Thoracic aorta (tissue), 2 donors: ENCODE results near the gene CNOT6L. TPM values are rescaled to one million over a fixed set of nuclear protein-coding genes. Genes with fewer than 3 reads are reported as not detected.

Experiments used
- ATAC-seq: fragments of 150-250 bp; one replicate; pipeline ENCODE4 v1.8.0; 2017; ENCODE audit warnings: low read depth; ENCODE audit not compliant: insufficient number of reproducible peaks, low FRiP score
- DNase-seq: peaks from one replicate; pipeline ENCODE4 v3.0.0-alpha.2; 2020; ENCODE audit warnings: low spot score
- H3K27ac ChIP-seq, 2 donors: fragments of 200-600 bp; sonication (generic); 1 replicate in 1 of 2; 2 replicates in 1 of 2; pipeline ENCODE4 v1.5.1; 2016; ENCODE audit warnings: mild to moderate bottlenecking in 2 of 2, moderate library complexity in 2 of 2
- H3K27me3 ChIP-seq: fragments of 200-600 bp; sonication (generic); replicated peaks from 2 replicates; pipeline ENCODE4 v1.6.0; 2016; ENCODE audit warnings: mild to moderate bottlenecking; ENCODE audit not compliant: insufficient read depth
- H3K36me3 ChIP-seq: fragments of 200-600 bp; sonication (generic); one replicate; pipeline ENCODE4 v1.5.1; 2016
- H3K4me1 ChIP-seq, 2 donors: fragments of 200-600 bp; sonication (generic); 1 replicate in 1 of 2; 2 replicates in 1 of 2; pipeline versions ENCODE4 v1.5.1 to v1.6.0; 2016; ENCODE audit warnings: low read depth in 2 of 2, mild to moderate bottlenecking in 1 of 2; ENCODE audit not compliant: control insufficient read depth in 1 of 2
- H3K4me3 ChIP-seq: fragments of 200-600 bp; sonication (generic); 2 replicates; pipeline ENCODE4 v1.5.1; 2016; ENCODE audit warnings: mild to moderate bottlenecking
- H3K9me3 ChIP-seq: fragments of 200-600 bp; sonication (generic); 2 replicates; pipeline ENCODE4 v1.5.1; 2016
- CTCF ChIP-seq: fragments of 200-600 bp; sonication (generic); IDR thresholded peaks from one replicate; pipeline ENCODE4 v1.5.1; 2019; ENCODE audit warnings: antibody characterized with exemption
- total RNA-seq, 2 donors: library from RNA; depleted of rRNA; stranded (reverse); fragments of >200 nt; gene quantifications; one replicate each; pipeline versions ENCODE4 v1.1.0 to v1.2.3, GENCODE V29; 2016

CNOT6L gene
- total RNA-seq, 2 donors from 2014 or later: 22.9 to 39.9 TPM

GRCh38 chr4:77817304-77818072 is 1.7 kb downstream of the CNOT6L start:
- no peaks in the 10 kb centered on the region for H3K9me3 ChIP-seq
- TF ChIP-seq CTCF: no peak
- H3K4me1 ChIP-seq: peaks cover 35 to 47% of the 10 kb centered on the region in 2 donors
- peak overlapping the region; percentile 100 for H3K4me3 ChIP-seq
- ATAC-seq: no peak
- H3K27ac ChIP-seq: peak overlapping the region; percentile 98 to 100
- H3K27me3 ChIP-seq: no peaks in the 10 kb centered on the region
- H3K36me3 ChIP-seq: no peaks in the 10 kb centered on the region
- DNase-seq: no peak

GRCh38 chr4:77816546-77816945 is 2.6 kb downstream of the CNOT6L start:
- Histone ChIP-seq H3K4me3 (no peak overlapping the region), H3K9me3 (no peaks in the 10 kb centered on the region), H3K27me3 (no peaks in the 10 kb centered on the region), H3K4me1 (peaks cover 35 to 42% of the 10 kb centered on the region in 2 donors), H3K36me3 (no peaks in the 10 kb centered on the region), H3K27ac (peak overlapping the region in 1 of 2 donors; percentile 30)
- no peak for TF ChIP-seq CTCF
- no peak for DNase-seq
- ATAC-seq: no peak

GRCh38 chr4:77815636-77816035 is 3.5 kb downstream of the CNOT6L start:
- TF ChIP-seq CTCF: no peak
- no peaks in the 10 kb centered on the region for H3K9me3 ChIP-seq
- no peaks in the 10 kb centered on the region for H3K36me3 ChIP-seq
- no peaks in the 10 kb centered on the region for H3K27me3 ChIP-seq
- ATAC-seq (no peak), DNase-seq (no peak)
- peak overlapping the region; percentile 16 to 37 for H3K27ac ChIP-seq
- peaks cover 35 to 41% of the 10 kb centered on the region in 2 donors for H3K4me1 ChIP-seq
- H3K4me3 ChIP-seq: no peak overlapping the region

GRCh38 chr4:77805840-77806239 is 13.3 kb downstream of the CNOT6L start:
- Histone ChIP-seq H3K27ac (no peak overlapping the region), H3K27me3 (no peaks in the 10 kb centered on the region), H3K36me3 (no peaks in the 10 kb centered on the region), H3K4me3 (no peak overlapping the region), H3K4me1 (peaks cover 17 to 42% of the 10 kb centered on the region in 2 donors), H3K9me3 (no peaks in the 10 kb centered on the region)
- TF ChIP-seq CTCF: no peak
- ATAC-seq: no peak
- no peak for DNase-seq

- DNase-seq: no peak
- H3K4me3 ChIP-seq: no peak overlapping the region
- TF ChIP-seq CTCF: no peak
- H3K36me3 ChIP-seq: no peaks in the 10 kb centered on the region
- H3K9me3 ChIP-seq: no peaks in the 10 kb centered on the region
- ATAC-seq: no peak
- H3K27me3 ChIP-seq: no peaks in the 10 kb centered on the region
- peaks cover 24 to 48% of the 10 kb centered on the region in 2 donors for H3K4me1 ChIP-seq
- no peak overlapping the region for H3K27ac ChIP-seq
Observed at GRCh38 chr4:77804471-77804870, 14.7 kb downstream of the CNOT6L start.
